ENCODE data around the gene KLHL6.

GRCh38 chr3:183518491-183519251 lies 36.8 kb downstream of the KLHL6 start:
- no peak for TF ChIP-seq REST (IDR thresholded peaks at IDR 0.05; ENCODE audit: insufficient read depth in 1 of 2, low read depth in 2 of 2, low read length in 2 of 2)
- no peak for TF ChIP-seq POLR2AphosphoS5 (IDR thresholded peaks at IDR 0.05; ENCODE audit: low read depth, low read length)
- TF ChIP-seq TAF1 (IDR thresholded peaks at IDR 0.05; ENCODE audit: borderline replicate concordance, insufficient read depth, low read length): no peak
- TF ChIP-seq SIN3A (IDR thresholded peaks at IDR 0.05; ENCODE audit: borderline replicate concordance, insufficient read depth, low read length): no peak
